ENCODE data around the gene PRSS2. TPM values are rescaled to one million over a fixed set of nuclear protein-coding genes. Genes with fewer than 3 reads are reported as not detected.

Gene PRSS2
- total RNA-seq = not detected
- long read RNA-seq, donor 1 = 0 reads
- long read RNA-seq, donor 2 = 0 reads

DNA sequence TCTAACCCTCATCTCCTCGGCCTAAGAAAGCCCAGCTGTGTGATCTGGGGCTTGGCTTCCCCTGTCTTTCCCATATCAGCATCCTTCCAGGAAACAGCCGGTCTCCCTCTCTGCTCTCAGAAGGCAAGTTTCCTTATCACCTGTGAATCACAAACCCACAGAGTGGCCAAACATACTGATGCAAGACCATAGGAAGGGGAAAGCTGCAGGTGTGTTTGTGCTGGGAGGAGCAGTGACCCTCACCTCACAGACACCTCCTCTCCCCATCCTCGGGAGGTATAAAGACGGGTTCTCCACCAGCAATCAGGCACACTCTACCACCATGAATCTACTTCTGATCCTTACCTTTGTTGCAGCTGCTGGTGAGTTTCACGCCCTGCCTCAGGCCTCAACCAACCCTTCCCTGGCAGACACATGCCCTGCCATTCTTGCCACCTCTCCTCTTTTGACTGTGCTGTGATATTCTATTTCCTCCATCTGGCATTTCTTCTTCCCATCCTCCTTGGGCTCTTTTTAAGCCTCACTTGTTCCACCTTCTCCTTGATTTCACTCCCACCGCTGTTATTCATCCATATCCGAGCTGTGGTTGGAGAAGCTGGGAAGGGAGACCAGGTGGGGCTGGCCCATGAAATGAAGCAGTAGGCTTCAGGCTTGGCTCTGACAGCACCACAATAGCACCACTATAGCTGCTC, at the start of gene PRSS2:
Gene PRSS2, plus strand, starts transcription at position 310 of the 692 bp plus-strand sequence. Its CDS starts 13 bp downstream, at position 323.
- DNase-seq (no peak), ATAC-seq (peak; percentile 14)
- intact Hi-C loops (cut with DNase I, micrococcal nuclease) = no loop called here
- no peaks in the 10 kb centered on the region for H3K9me3 ChIP-seq
- no peaks in the 10 kb centered on the region for H3K4me1 ChIP-seq (ENCODE audit: low read depth)
- H3K36me3 ChIP-seq (ENCODE audit: low read depth) = no peaks in the 10 kb centered on the region
- TF ChIP-seq, protein P1, sequence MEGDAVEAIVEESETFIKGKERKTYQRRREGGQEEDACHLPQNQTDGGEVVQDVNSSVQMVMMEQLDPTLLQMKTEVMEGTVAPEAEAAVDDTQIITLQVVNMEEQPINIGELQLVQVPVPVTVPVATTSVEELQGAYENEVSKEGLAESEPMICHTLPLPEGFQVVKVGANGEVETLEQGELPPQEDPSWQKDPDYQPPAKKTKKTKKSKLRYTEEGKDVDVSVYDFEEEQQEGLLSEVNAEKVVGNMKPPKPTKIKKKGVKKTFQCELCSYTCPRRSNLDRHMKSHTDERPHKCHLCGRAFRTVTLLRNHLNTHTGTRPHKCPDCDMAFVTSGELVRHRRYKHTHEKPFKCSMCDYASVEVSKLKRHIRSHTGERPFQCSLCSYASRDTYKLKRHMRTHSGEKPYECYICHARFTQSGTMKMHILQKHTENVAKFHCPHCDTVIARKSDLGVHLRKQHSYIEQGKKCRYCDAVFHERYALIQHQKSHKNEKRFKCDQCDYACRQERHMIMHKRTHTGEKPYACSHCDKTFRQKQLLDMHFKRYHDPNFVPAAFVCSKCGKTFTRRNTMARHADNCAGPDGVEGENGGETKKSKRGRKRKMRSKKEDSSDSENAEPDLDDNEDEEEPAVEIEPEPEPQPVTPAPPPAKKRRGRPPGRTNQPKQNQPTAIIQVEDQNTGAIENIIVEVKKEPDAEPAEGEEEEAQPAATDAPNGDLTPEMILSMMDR (IDR thresholded peaks at IDR 0.05) = no peak
- H3K4me3 ChIP-seq = no peak within 1 kb of the TSS

DNA sequence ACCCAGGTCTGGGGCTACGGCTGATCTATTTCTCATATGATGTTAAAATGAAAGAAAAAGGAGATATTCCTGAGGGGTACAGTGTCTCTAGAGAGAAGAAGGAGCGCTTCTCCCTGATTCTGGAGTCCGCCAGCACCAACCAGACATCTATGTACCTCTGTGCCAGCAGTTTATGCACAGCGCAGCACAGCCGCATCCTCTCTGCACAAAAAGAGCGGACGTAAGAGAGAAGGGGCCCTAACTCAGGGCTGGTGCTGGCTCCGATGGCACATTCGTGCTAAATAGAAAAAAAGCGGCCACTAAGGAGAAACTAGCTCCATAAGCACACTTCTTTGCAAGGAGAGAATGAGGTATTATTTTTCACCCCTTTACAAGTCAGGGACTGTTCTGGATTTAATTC, 49.8 kb upstream of the PRSS2 start:
- intact Hi-C loops (cut with DNase I, micrococcal nuclease) = no loop called here
- DNase-seq = no peak
- Histone ChIP-seq H3K4me3 (no peak overlapping the region), H3K9me3 (no peaks in the 10 kb centered on the region), H3K36me3 (ENCODE audit: low read depth) (no peaks in the 10 kb centered on the region), H3K4me1 (ENCODE audit: low read depth) (no peaks in the 10 kb centered on the region)
- ATAC-seq = no peak
- TF ChIP-seq, protein P1 (IDR thresholded peaks at IDR 0.05) = no peak

DNA sequence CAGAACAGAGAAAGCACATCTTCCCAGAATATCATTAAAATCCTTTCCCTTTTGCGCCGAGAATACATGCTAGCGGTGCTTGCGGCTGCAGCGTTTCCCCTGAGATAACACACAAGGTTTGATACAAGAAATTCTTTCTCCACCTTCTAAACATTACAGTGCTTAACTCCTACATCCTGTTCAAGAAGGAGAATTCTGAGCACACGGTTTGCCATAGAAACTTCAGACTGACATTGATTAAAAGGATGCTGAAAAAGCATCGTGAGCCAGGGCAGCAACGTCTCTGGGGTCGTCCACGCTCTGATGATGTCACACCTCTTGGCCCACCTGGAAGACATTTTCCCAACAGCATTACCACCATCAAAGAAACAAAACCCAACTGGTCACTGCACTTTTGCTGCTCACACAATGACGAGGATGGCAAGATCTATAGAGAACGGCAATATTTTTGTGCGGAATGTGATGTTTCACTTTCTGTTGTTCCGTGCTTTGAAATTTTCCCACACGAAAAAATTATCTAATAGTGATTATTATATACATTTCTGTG, 48.4 kb upstream of the PRSS2 start:
- Histone ChIP-seq H3K4me3 (no peak overlapping the region), H3K4me1 (ENCODE audit: low read depth) (no peaks in the 10 kb centered on the region), H3K36me3 (ENCODE audit: low read depth) (no peaks in the 10 kb centered on the region), H3K9me3 (no peaks in the 10 kb centered on the region)
- TF ChIP-seq, protein P1 (IDR thresholded peaks at IDR 0.05) = no peak
- no peak for DNase-seq
- ATAC-seq = no peak
- intact Hi-C loops (cut with DNase I, micrococcal nuclease) = no loop called here

DNA sequence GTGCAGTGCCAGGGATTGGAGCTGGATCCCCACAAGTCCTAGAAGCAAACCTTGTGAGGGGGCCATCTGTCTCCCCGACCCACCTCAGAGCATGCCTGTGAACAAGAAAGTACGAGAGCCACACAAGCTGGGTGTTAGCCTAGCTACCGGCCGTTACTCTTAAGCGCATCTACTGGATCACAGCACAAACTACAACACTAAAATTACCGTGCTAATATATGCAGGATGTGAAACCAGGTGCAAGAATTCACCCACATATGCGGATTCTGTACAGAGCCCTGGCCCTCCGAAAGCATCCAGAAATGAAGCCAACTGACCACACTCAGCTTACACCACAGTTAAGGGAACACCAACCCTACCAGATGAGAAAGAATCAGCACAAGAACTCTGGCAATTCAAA, 37.5 kb upstream of the PRSS2 start:
- intact Hi-C loops (cut with DNase I, micrococcal nuclease) = no loop called here
- no peak for DNase-seq
- ATAC-seq = no peak
- no peaks in the 10 kb centered on the region for H3K4me1 ChIP-seq (ENCODE audit: low read depth)
- TF ChIP-seq, protein P1 (IDR thresholded peaks at IDR 0.05) = no peak
- no peaks in the 10 kb centered on the region for H3K9me3 ChIP-seq
- H3K4me3 ChIP-seq = no peak overlapping the region
- no peaks in the 10 kb centered on the region for H3K36me3 ChIP-seq (ENCODE audit: low read depth)

DNA sequence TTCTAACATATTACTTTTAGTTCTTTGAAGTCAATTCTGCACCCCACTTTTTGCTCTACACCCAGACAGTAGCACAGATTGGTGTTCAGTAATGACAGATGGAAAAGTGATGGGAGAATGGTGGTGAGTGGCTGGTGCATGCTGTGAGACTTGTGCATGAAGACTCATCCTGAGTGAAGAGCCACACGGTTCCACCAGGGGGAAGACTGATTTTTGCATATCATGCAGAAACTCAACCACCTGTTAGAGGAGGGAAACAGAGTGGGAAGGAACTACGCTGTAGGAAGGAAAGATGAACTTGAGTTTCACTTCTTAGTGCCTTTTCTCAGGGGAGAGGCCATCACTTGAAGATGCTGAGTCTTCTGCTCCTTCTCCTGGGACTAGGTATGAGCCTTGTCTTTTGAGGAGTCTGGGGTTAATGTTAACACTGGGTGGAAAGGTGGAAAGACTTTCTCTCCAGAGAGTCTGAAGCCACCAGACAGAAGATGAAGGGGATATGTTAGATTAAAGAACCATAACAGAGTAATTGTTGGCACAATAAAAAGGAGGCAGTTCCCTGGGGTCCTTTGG, 30.8 kb upstream of the PRSS2 start:
- ATAC-seq (peak; percentile 48), DNase-seq (no peak)
- no peaks in the 10 kb centered on the region for H3K9me3 ChIP-seq
- H3K4me3 ChIP-seq = no peak overlapping the region
- TF ChIP-seq, protein P1 (IDR thresholded peaks at IDR 0.05) = no peak
- no peaks in the 10 kb centered on the region for H3K4me1 ChIP-seq (ENCODE audit: low read depth)
- H3K36me3 ChIP-seq (ENCODE audit: low read depth) = no peaks in the 10 kb centered on the region
- intact Hi-C loops (cut with DNase I, micrococcal nuclease) = no loop called here
